HCT116 (cell line): ENCODE measurements around the gene POLR2C.
"Not testable (repeated sequence)": the region's sequence is repeated elsewhere in the genome, so short reads cannot be mapped to it uniquely, and the experiment has no call there.

Source experiments
- ATF3 ChIP-seq: IDR thresholded peaks from 2 replicates; pipeline ENCODE4 v1.6.1; 2012
- CBX3 ChIP-seq: IDR thresholded peaks from 2 replicates; pipeline ENCODE4 v1.6.1; 2012; ENCODE audit warnings: low read depth
- CTCF ChIP-seq, 3 experiments: fragments of 200-600 bp in 1 of 3; sonication (generic) in 1 of 3; IDR thresholded peaks in 2 of 3; conservative IDR thresholded peaks in 1 of 3; 2 replicates each; pipeline ENCODE4 v1.5.1; 2012 to 2017; ENCODE audit warnings: low read depth in 2 of 3, low read length in 2 of 3, antibody characterized with exemption in 1 of 3, borderline replicate concordance in 1 of 3, control low read depth in 1 of 3, mild to moderate bottlenecking in 1 of 3, mixed read lengths in 1 of 3, mixed run types in 1 of 3, moderate library complexity in 1 of 3; ENCODE audit not compliant: insufficient read depth in 1 of 3
- EGR1 ChIP-seq: IDR thresholded peaks from 2 replicates; pipeline ENCODE4 v1.6.1; 2012; ENCODE audit warnings: low read depth
- EZH2 ChIP-seq: fragments of 200-600 bp; sonication (generic); IDR thresholded peaks from 2 replicates; pipeline ENCODE4 v1.6.1; 2017; ENCODE audit warnings: antibody characterized with exemption, mixed run types
- EZH2phosphoT487 ChIP-seq: fragments of 200-600 bp; IDR thresholded peaks from 2 replicates; pipeline ENCODE4 v1.6.1; 2018; ENCODE audit warnings: antibody characterized with exemption, borderline replicate concordance
- JUND ChIP-seq: IDR thresholded peaks from 2 replicates; pipeline ENCODE4 v1.6.1; 2012
- POLR2A ChIP-seq: IDR thresholded peaks from 2 replicates; pipeline ENCODE4 v1.7.0; 2011; ENCODE audit warnings: borderline replicate concordance; ENCODE audit not compliant: insufficient read depth, insufficient read length; ENCODE audit errors: extremely low read depth
- POLR2AphosphoS5 ChIP-seq: IDR thresholded peaks from 2 replicates; pipeline ENCODE4 v1.6.1; 2011; ENCODE audit warnings: mild to moderate bottlenecking, low read depth, low read length, moderate library complexity
- REST ChIP-seq: IDR thresholded peaks from 2 replicates; pipeline ENCODE4 v1.6.1; 2012; ENCODE audit warnings: low read depth
- SIN3A ChIP-seq: IDR thresholded peaks from 2 replicates; pipeline ENCODE4 v1.6.1; 2012; ENCODE audit warnings: low read depth
- SRF ChIP-seq: IDR thresholded peaks from 2 replicates; pipeline ENCODE4 v1.6.1; 2012; ENCODE audit warnings: low read depth
- ZBTB33 ChIP-seq: IDR thresholded peaks from 2 replicates; pipeline ENCODE4 v1.6.1; 2011; ENCODE audit warnings: mild to moderate bottlenecking, low read length, moderate library complexity; ENCODE audit not compliant: insufficient replicate concordance; ENCODE audit errors: extremely low read depth

- TF ChIP-seq CTCF (IDR thresholded peaks at IDR 0.05 in 2 of 3, conservative IDR thresholded peaks at IDR 0.05 in 1 of 3; ENCODE audit: borderline replicate concordance in 1 of 3, insufficient read depth in 1 of 3, low read depth in 2 of 3, low read length in 2 of 3); SRF; ZBTB33; POLR2A; POLR2AphosphoS5; REST; EZH2; JUND; CBX3; EZH2phosphoT487; SIN3A; EGR1; ATF3: not testable (repeated sequence)
These were observed 22.5 kb upstream of the POLR2C start for GRCh38 chr16:57439947-57440346.
